HepG2 (cell line): Measurements from ENCODE around the gene ARPC1B. TPM values are rescaled to one million over a fixed set of nuclear protein-coding genes. Genes with fewer than 3 reads are reported as not detected.

ENCODE experiments used
- ATAC-seq: fragments of 200-7000 bp; cut with Tn5 transposase; 3 replicates; pipeline ENCODE4 v1.9.1; 2020; ENCODE audit warnings: mild to moderate bottlenecking, moderate library complexity
- BruUV-seq: library from RNA; stranded (reverse); fragments of 400-500 nt; replicated peaks from 2 replicates; lab custom pipeline; 2021; lab: Mats Ljungman, UMichigan
- CTCF ChIA-PET: fragments of 300-600 bp; formaldehyde crosslinking; extraction: SDS; loops from one replicate; lab custom pipeline; 2021; ENCODE audit warnings: low total read pairs, inconsistent platforms, low intra/inter-chr PET ratio; lab: Yijun Ruan, JAX
- POLR2A ChIA-PET: fragments of 350-600 bp; sonication (Branson Sonifier 250); formaldehyde crosslinking; loops from one replicate; lab custom pipeline; 2020; ENCODE audit warnings: antibody characterized with exemption, inconsistent platforms; lab: Yijun Ruan, JAX
- DNase-seq: peaks from one replicate; pipeline ENCODE4 v3.0.0-alpha.2; 2015; ENCODE audit warnings: low spot score
- FAIRE-seq: peaks from 3 replicates; lab custom pipeline; 2011; peaks lifted over from hg19 to GRCh38; lab: Jason Lieb, UNC
- H2AFZ ChIP-seq: one replicate; pipeline ENCODE4 v1.6.1; 2011; ENCODE audit warnings: low read length, inconsistent platforms
- H3K27ac ChIP-seq: fragments of 300-600 bp; 3 replicates; pipeline ENCODE4 v1.8.0; 2011; ENCODE audit warnings: mixed run types, mild to moderate bottlenecking, mixed read lengths, low read length, inconsistent platforms; ENCODE audit not compliant: insufficient read depth; ENCODE audit errors: extremely low read length
- H3K27me3 ChIP-seq, 2 experiments: fragments of 200-600 bp in 1 of 2; 2 replicates in 1 of 2; 3 replicates in 1 of 2; pipeline versions ENCODE4 v1.6.0 to v1.8.0; 2011; ENCODE audit warnings: low read length in 2 of 2, mild to moderate bottlenecking in 2 of 2, moderate library complexity in 2 of 2, inconsistent platforms in 1 of 2; ENCODE audit not compliant: insufficient read depth in 2 of 2, control insufficient read depth in 1 of 2
- H3K36me3 ChIP-seq, 2 experiments: fragments of 200-600 bp in 1 of 2; replicated peaks in 1 of 2; 2 replicates in 1 of 2; 3 replicates in 1 of 2; pipeline versions ENCODE4 v1.5.1 to v1.8.0; 2011; ENCODE audit warnings: low read length in 2 of 2, inconsistent platforms in 1 of 2; ENCODE audit not compliant: insufficient read depth in 2 of 2, control insufficient read depth in 1 of 2
- H3K4me1 ChIP-seq: 2 replicates; pipeline ENCODE4 v1.5.1; 2012; ENCODE audit warnings: low read length, inconsistent platforms; ENCODE audit not compliant: insufficient read depth
- H3K4me2 ChIP-seq: 2 replicates; pipeline ENCODE4 v1.6.0; 2011; ENCODE audit warnings: low read depth, low read length, inconsistent platforms
- H3K4me3 ChIP-seq, 3 experiments: fragments of 200-600 bp in 1 of 3; sonication (generic), shearing (Covaris generic) in 1 of 3; replicated peaks in 1 of 3; 2 replicates each; pipeline ENCODE4 v1.5.1; 2011 to 2016; ENCODE audit warnings: low read length in 3 of 3, inconsistent platforms in 2 of 3, low read depth in 2 of 3, mild to moderate bottlenecking in 2 of 3, control low read depth in 1 of 3, mixed read lengths in 1 of 3; ENCODE audit not compliant: insufficient read depth in 1 of 3
- H3K79me2 ChIP-seq: one replicate; pipeline ENCODE4 v1.6.1; 2011; ENCODE audit warnings: low read length, inconsistent platforms; ENCODE audit not compliant: insufficient read depth
- H3K9ac ChIP-seq: 2 replicates; pipeline ENCODE4 v1.6.0; 2011; ENCODE audit warnings: mild to moderate bottlenecking, low read depth, low read length, inconsistent platforms; ENCODE audit not compliant: insufficient read depth
- H3K9me3 ChIP-seq: 2 replicates; pipeline ENCODE4 v1.5.1; 2012; ENCODE audit warnings: mild to moderate bottlenecking, low read length
- H4K20me1 ChIP-seq: 2 replicates; pipeline ENCODE4 v1.6.0; 2011; ENCODE audit warnings: inconsistent platforms, mild to moderate bottlenecking, low read length, moderate library complexity; ENCODE audit not compliant: insufficient read depth
- CHD2 ChIP-seq: IDR thresholded peaks from 2 replicates; pipeline ENCODE4 v1.6.1; 2011; ENCODE audit warnings: low read depth, low read length, improper control_type of control experiment
- FUBP1 ChIP-seq: sonication (generic); formaldehyde crosslinking; IDR thresholded peaks from 2 replicates; pipeline ENCODE4 v1.5.1; 2020; ENCODE audit warnings: missing genetic modification reagents, mild to moderate bottlenecking, borderline replicate concordance
- MTF1 ChIP-seq: sonication (generic); formaldehyde crosslinking; IDR thresholded peaks from 2 replicates; pipeline ENCODE4 v1.5.0; 2020; ENCODE audit warnings: missing genetic modification reagents
- ZMYM2 ChIP-seq: sonication (generic); formaldehyde crosslinking; IDR thresholded peaks from 2 replicates; pipeline ENCODE4 v1.8.0; 2022; ENCODE audit warnings: mild to moderate bottlenecking, missing genetic modification reagents
- ZNF704 ChIP-seq: sonication (generic); formaldehyde crosslinking; IDR thresholded peaks from 2 replicates; pipeline ENCODE4 v1.8.1; 2023; ENCODE audit warnings: mild to moderate bottlenecking, inconsistent platforms, moderate library complexity, missing genetic modification reagents, borderline replicate concordance
- WGBS: methylation state at CpG from one replicate; pipeline ENCODE4 v1.1.6; 2017; ENCODE audit warnings: low lambda C conversion rate; 5-methylcytosine and 5-hydroxymethylcytosine counted together
- in situ Hi-C: cut with HindIII; loops from 2 replicates; pipeline ENCODE4 v1.10.0; 2017; ENCODE audit warnings: low pct_unique_long_range_greater_than_20kb; ENCODE audit not compliant: extremely low pct_ligation_motif_present
- intact Hi-C: fragments of 100-400 bp; cut with micrococcal nuclease; formaldehyde crosslinking; loops from one replicate; pipeline ENCODE4 v1.10.0; 2022; ENCODE audit not compliant: unreplicated experiment
- polyA plus RNA-seq, 8 experiments: library from polyadenylated mRNA; depleted of rRNA in 3 of 8; stranded (reverse) in 7 of 8; unstranded in 1 of 8; fragments of >200 nt; fragmentation: Illumina TruSeq in 4 of 8; extraction: Trizol in 4 of 8; gene quantifications; 2 replicates each; pipeline versions ENCODE4 v1.2.1 to v1.2.3, GENCODE V29; 2011 to 2016; ENCODE audit warnings: low read depth in 4 of 8, missing spikeins in 1 of 8, mixed read lengths in 1 of 8; ENCODE audit not compliant: insufficient read depth in 1 of 8
- total RNA-seq, 5 experiments: library from RNA; depleted of rRNA; stranded (reverse); fragments of >200 nt; fragmentation: Illumina TruSeq; extraction: Trizol; gene quantifications; 2 replicates each; pipeline ENCODE4 v1.2.3, GENCODE V29; 2016; ENCODE audit warnings: low read depth in 1 of 5

Gene ARPC1B
- total and polyA plus RNA-seq, 2 of the 13 experiments (the other 11 are each of a cell fraction or from before 2014, with no cell fraction given): 72.9 to 89.1 TPM

GRCh38 chr7:99366646-99367045, 7.9 kb upstream of the ARPC1B start:
- intact Hi-C loops: no loop called here
- in situ Hi-C loops: no loop called here
- no peaks in the 10 kb centered on the region for H3K27me3 ChIP-seq
- ATAC-seq (no peak), DNase-seq (no peak), FAIRE-seq (no peak)
- no peak overlapping the region for H3K4me2 ChIP-seq
- TF ChIP-seq ZNF704 (CRISPR knock-in tag) (no peak), ZMYM2 (CRISPR knock-in tag) (no peak), CHD2 (no peak), MTF1 (CRISPR knock-in tag) (no peak), FUBP1 (no peak)
- H3K36me3 ChIP-seq: peaks cover 7 to 38% of the 10 kb centered on the region in 2 experiments
- no peaks in the 10 kb centered on the region for H3K79me2 ChIP-seq
- no peak overlapping the region for H3K4me3 ChIP-seq
- no TSS peak for BruUV-seq
- H3K27ac ChIP-seq: no peak overlapping the region
- H4K20me1 ChIP-seq: no peaks in the 10 kb centered on the region
- H3K9ac ChIP-seq: no peak overlapping the region
- POLR2A ChIA-PET: no interaction called here
- peaks cover 7% of the 10 kb centered on the region for H3K4me1 ChIP-seq
- CTCF ChIA-PET: interaction anchor here (1.6 kb wide), 1 partner anchor 49 kb away, joined by 14 read pairs; no protein-coding TSS in a partner anchor
- no peak overlapping the region for H2AFZ ChIP-seq
- WGBS: 96% methylated on average over 11 of the region's 11 CpGs
- H3K9me3 ChIP-seq: no peaks in the 10 kb centered on the region
